NCI-H2107 treated with DMSO at 0.1 percent for 48 hours (cell line): ENCODE measurements around the gene CHRNA7.
"Not testable (repeated sequence)": the region's sequence is repeated elsewhere in the genome, so short reads cannot be mapped to it uniquely, and the experiment has no call there.

Source experiments
- DNase-seq: peaks from one replicate; lab custom pipeline; 2025; ENCODE audit not compliant: unreplicated experiment; lab: John Stamatoyannopoulos, UW

Gene CHRNA7

GRCh38 chr15:32119694-32120330, 89.5 kb downstream of the CHRNA7 start:
- no peak for DNase-seq

- no peak for DNase-seq
These were observed 90.5 kb downstream of the CHRNA7 start for GRCh38 chr15:32120577-32121383.

GRCh38 chr15:32121384-32121695, 91.0 kb downstream of the CHRNA7 start:
- no peak for DNase-seq

GRCh38 chr15:32122013-32122412, 91.7 kb downstream of the CHRNA7 start:
- no peak for DNase-seq

- DNase-seq, result no peak
These were observed 93.2 kb downstream of the CHRNA7 start for GRCh38 chr15:32123473-32123872.

GRCh38 chr15:32124726-32125125, 94.4 kb downstream of the CHRNA7 start:
- DNase-seq, result no peak

- DNase-seq, result no peak
These were observed 95.3 kb downstream of the CHRNA7 start for GRCh38 chr15:32125595-32125994.

GRCh38 chr15:32129815-32130214, 99.5 kb downstream of the CHRNA7 start:
- no peak for DNase-seq

- no peak for DNase-seq
These were observed 100.5 kb downstream of the CHRNA7 start for GRCh38 chr15:32130823-32131222.

- DNase-seq, result no peak
These were observed 101.5 kb downstream of the CHRNA7 start for GRCh38 chr15:32131803-32132202.

GRCh38 chr15:32132859-32133258, 102.5 kb downstream of the CHRNA7 start:
- DNase-seq, result no peak

GRCh38 chr15:32134842-32135241, 104.5 kb downstream of the CHRNA7 start:
- no peak for DNase-seq

- no peak for DNase-seq
These were observed 105.0 kb downstream of the CHRNA7 start for GRCh38 chr15:32135335-32135734.

GRCh38 chr15:32145512-32145911, 115.2 kb downstream of the CHRNA7 start:
- not testable (repeated sequence) for DNase-seq

- no peak for DNase-seq
These were observed 118.7 kb downstream of the CHRNA7 start for GRCh38 chr15:32148833-32149555.

- no peak for DNase-seq
These were observed 122.3 kb downstream of the CHRNA7 start for GRCh38 chr15:32152574-32152973.

GRCh38 chr15:32153868-32154623, 123.7 kb downstream of the CHRNA7 start:
- DNase-seq, result not testable (repeated sequence)

GRCh38 chr15:32162143-32162542, 131.8 kb downstream of the CHRNA7 start:
- DNase-seq, result not testable (repeated sequence)

GRCh38 chr15:32164065-32164464, 133.8 kb downstream of the CHRNA7 start:
- not testable (repeated sequence) for DNase-seq

GRCh38 chr15:32164747-32165146, 134.4 kb downstream of the CHRNA7 start:
- DNase-seq, result not testable (repeated sequence)

GRCh38 chr15:32165775-32166174, 135.5 kb downstream of the CHRNA7 start:
- not testable (repeated sequence) for DNase-seq
